GOT3 (cell line): ENCODE data around the gene SDR42E2.
"Not testable (repeated sequence)": the region's sequence is repeated elsewhere in the genome, so short reads cannot be mapped to it uniquely, and the experiment has no call there.

ENCODE experiments used
- DNase-seq: peaks from one replicate; lab custom pipeline; 2025; ENCODE audit warnings: mixed read lengths; lab: John Stamatoyannopoulos, UW

The SDR42E2 gene

GRCh38 chr16:22162656-22163009, 327 bp downstream of the SDR42E2 start:
- no peak for DNase-seq

- no peak for DNase-seq
Observed at GRCh38 chr16:22163806-22164205, 1.5 kb downstream of the SDR42E2 start.

- DNase-seq = no peak
Observed at GRCh38 chr16:22164482-22164881, 2.2 kb downstream of the SDR42E2 start.

- DNase-seq = no peak
Observed at GRCh38 chr16:22165508-22166285, 3.4 kb downstream of the SDR42E2 start.

GRCh38 chr16:22171953-22172352, 9.6 kb downstream of the SDR42E2 start:
- no peak for DNase-seq

- DNase-seq = not testable (repeated sequence)
Observed at GRCh38 chr16:22172642-22173041, 10.3 kb downstream of the SDR42E2 start.

GRCh38 chr16:22174642-22175041, 12.3 kb downstream of the SDR42E2 start:
- no peak for DNase-seq

- DNase-seq = no peak
Observed at GRCh38 chr16:22177968-22178930, 15.9 kb downstream of the SDR42E2 start.

GRCh38 chr16:22181426-22181825, 19.1 kb downstream of the SDR42E2 start:
- no peak for DNase-seq

GRCh38 chr16:22181843-22182242, 19.5 kb downstream of the SDR42E2 start:
- DNase-seq = no peak

GRCh38 chr16:22183335-22183734, 21.0 kb downstream of the SDR42E2 start:
- no peak for DNase-seq

GRCh38 chr16:22183901-22184614, 21.8 kb downstream of the SDR42E2 start:
- no peak for DNase-seq

- DNase-seq = no peak
Observed at GRCh38 chr16:22184615-22184968, 22.3 kb downstream of the SDR42E2 start.

- DNase-seq = no peak
Observed at GRCh38 chr16:22186517-22186916, 24.2 kb downstream of the SDR42E2 start.

- DNase-seq = no peak
Observed at GRCh38 chr16:22188267-22188594, 25.9 kb downstream of the SDR42E2 start.

GRCh38 chr16:22188595-22189442, 26.5 kb downstream of the SDR42E2 start:
- no peak for DNase-seq

GRCh38 chr16:22189473-22190080, 27.3 kb downstream of the SDR42E2 start:
- no peak for DNase-seq

- peak; percentile 67 for DNase-seq
Observed at GRCh38 chr16:22190081-22190775, 27.9 kb downstream of the SDR42E2 start.

- DNase-seq = peak; percentile 99
Observed at GRCh38 chr16:22190776-22191531, 28.6 kb downstream of the SDR42E2 start.
